Measurements from ENCODE around the gene PARD6A. TPM values are rescaled to one million over a fixed set of nuclear protein-coding genes. Genes with fewer than 3 reads are reported as not detected.

Gene PARD6A
- total RNA-seq, 3 donors from 2014 or later (not counting 1 experiment from before 2014, with no cell fraction given) = 3.1 to 4.4 (median 3.3) TPM

DNA sequence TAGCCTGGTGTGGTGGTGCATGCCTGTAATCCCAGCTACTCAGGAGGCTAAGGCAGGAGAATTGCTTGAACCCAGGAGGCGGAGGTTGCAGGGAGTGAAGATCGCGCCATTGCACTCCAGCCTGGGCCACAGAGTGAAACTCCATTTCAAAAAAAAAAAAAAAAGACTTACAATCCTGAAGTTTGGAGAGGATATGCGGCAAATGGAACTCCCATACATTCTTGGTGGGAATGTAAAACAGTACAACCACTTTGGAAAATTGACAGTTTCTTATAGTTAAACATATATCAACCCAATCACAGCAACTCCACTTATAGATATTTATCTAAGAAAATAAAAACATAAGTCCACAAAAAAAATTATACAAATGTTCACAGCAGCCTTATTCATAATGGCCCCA, 46.5 kb downstream of the PARD6A start:
- H3K4me1 Mint-ChIP-seq = peaks cover 17 to 24% of the 10 kb centered on the region in 2 donors
- intact Hi-C loops (cut with micrococcal nuclease) = no loop called here
- H3K36me3 Mint-ChIP-seq = no peaks in the 10 kb centered on the region
- DNase-seq (no peak), ATAC-seq (no peak)
- Histone ChIP-seq H3K27ac (ENCODE audit: low read length) (no peak overlapping the region), H3K36me3 (ENCODE audit: control insufficient read depth, insufficient read depth, low read length) (no peaks in the 10 kb centered on the region), H3K9me3 (ENCODE audit: control insufficient read depth, insufficient read depth, low read length) (no peaks in the 10 kb centered on the region), H3K4me1 (ENCODE audit: control insufficient read depth, insufficient read depth, low read length) (peaks cover 11% of the 10 kb centered on the region), H3K27me3 (ENCODE audit: control insufficient read depth, insufficient read depth, low read length) (no peaks in the 10 kb centered on the region), H3K4me3 (ENCODE audit: low read length) (no peak overlapping the region)
- H3K27me3 Mint-ChIP-seq (ENCODE audit: low read depth in 2 of 2) = no peaks in the 10 kb centered on the region
- TF ChIP-seq, protein P1, sequence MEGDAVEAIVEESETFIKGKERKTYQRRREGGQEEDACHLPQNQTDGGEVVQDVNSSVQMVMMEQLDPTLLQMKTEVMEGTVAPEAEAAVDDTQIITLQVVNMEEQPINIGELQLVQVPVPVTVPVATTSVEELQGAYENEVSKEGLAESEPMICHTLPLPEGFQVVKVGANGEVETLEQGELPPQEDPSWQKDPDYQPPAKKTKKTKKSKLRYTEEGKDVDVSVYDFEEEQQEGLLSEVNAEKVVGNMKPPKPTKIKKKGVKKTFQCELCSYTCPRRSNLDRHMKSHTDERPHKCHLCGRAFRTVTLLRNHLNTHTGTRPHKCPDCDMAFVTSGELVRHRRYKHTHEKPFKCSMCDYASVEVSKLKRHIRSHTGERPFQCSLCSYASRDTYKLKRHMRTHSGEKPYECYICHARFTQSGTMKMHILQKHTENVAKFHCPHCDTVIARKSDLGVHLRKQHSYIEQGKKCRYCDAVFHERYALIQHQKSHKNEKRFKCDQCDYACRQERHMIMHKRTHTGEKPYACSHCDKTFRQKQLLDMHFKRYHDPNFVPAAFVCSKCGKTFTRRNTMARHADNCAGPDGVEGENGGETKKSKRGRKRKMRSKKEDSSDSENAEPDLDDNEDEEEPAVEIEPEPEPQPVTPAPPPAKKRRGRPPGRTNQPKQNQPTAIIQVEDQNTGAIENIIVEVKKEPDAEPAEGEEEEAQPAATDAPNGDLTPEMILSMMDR (IDR thresholded peaks at IDR 0.05) = no peak
- no peak overlapping the region for H3K27ac Mint-ChIP-seq
- no peak overlapping the region for H3K4me3 Mint-ChIP-seq
- whole genome bisulfite sequencing (ENCODE audit: insufficient coverage) = 93% methylated on average over 3 of the region's 4 CpGs
- no peaks in the 10 kb centered on the region for H3K9me3 Mint-ChIP-seq

DNA sequence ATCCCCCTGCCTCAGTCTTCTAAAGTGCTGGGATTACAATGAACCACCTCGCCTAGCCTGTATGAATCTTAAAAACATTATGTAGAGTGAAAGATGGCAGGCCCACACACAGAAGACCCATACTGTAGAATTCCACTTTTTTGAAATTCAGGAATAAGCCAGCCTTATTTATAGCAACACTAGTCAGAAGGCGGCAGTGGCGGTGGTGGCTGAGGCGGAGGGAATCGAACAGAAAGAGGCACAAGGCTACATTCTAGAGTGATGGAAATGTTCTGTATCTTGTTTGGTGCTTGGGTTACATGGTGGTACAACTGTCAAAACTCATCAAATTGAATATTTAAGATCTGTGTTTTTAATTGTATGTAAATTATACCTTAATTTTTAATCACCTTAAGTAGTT, 47.0 kb downstream of the PARD6A start:
- Mint-ChIP-seq H3K4me3 (no peak overlapping the region), H3K27ac (no peak overlapping the region), H3K27me3 (ENCODE audit: low read depth in 2 of 2) (no peaks in the 10 kb centered on the region)

DNA sequence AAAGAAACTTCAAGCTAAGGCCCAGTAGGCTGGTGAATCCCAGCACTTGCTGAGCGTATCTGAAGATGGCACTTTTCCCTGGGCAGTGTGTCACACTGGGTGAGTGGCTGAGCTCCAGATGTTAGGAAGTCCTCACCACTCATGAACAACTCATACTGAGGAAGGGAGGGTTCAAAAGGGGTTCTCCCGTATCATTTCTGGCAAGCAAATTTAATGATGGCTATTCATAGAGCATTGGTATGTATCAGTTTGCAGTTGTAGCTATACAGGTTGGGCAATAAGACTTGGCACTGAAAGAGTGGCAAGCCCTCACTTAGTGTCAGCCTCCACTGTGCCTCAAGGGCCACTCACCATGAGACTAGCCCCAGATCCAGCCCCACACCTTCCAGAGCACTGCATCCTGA, 47.6 kb downstream of the PARD6A start:
- H3K9me3 Mint-ChIP-seq = no peaks in the 10 kb centered on the region

More for the DNA sequence above, 47.0 kb downstream of the PARD6A start:
- TF ChIP-seq, protein P1 (IDR thresholded peaks at IDR 0.05) = no peak
- Mint-ChIP-seq H3K9me3 (no peaks in the 10 kb centered on the region), H3K36me3 (no peaks in the 10 kb centered on the region), H3K4me1 (peaks cover 17 to 24% of the 10 kb centered on the region in 2 donors)
- ATAC-seq = no peak
- Histone ChIP-seq H3K36me3 (ENCODE audit: control insufficient read depth, insufficient read depth, low read length) (no peaks in the 10 kb centered on the region), H3K4me1 (ENCODE audit: control insufficient read depth, insufficient read depth, low read length) (peaks cover 10% of the 10 kb centered on the region), H3K4me3 (ENCODE audit: low read length) (no peak overlapping the region), H3K27me3 (ENCODE audit: control insufficient read depth, insufficient read depth, low read length) (no peaks in the 10 kb centered on the region), H3K27ac (ENCODE audit: low read length) (no peak overlapping the region), H3K9me3 (ENCODE audit: control insufficient read depth, insufficient read depth, low read length) (no peaks in the 10 kb centered on the region)
- 99% methylated on average over 5 of the region's 5 CpGs for WGBS (ENCODE audit: insufficient coverage)
- DNase-seq = no peak
- intact Hi-C loops (cut with micrococcal nuclease) = no loop called here

DNA sequence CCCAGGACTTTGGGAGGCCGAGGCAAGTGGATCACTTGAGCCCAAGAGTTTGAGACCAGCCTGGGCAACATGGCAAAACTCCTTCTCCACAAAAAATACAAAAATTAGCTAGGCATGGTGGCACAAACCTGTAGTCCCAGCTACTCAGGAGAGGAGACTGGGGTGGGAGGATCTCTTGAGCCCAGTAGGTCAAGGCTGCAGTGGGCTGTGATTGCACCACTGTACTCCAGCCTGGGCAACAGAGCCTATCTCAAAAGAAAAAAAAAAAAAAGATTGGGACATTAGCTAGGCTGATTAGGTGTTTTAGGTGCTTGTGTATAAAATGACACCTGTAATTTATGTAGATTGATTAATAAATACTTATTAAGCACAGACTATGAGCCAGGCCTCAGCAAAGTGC, 48.3 kb downstream of the PARD6A start:
- H3K4me3 Mint-ChIP-seq = no peak overlapping the region
- no peaks in the 10 kb centered on the region for H3K27me3 Mint-ChIP-seq (ENCODE audit: low read depth in 2 of 2)
- peaks cover 7 to 12% of the 10 kb centered on the region in 2 donors for H3K4me1 Mint-ChIP-seq
- H3K9me3 ChIP-seq (ENCODE audit: control insufficient read depth, insufficient read depth, low read length) = no peaks in the 10 kb centered on the region
- intact Hi-C loops (cut with micrococcal nuclease) = no loop called here
- H3K36me3 Mint-ChIP-seq = no peaks in the 10 kb centered on the region
- H3K27me3 ChIP-seq (ENCODE audit: control insufficient read depth, insufficient read depth, low read length) = no peaks in the 10 kb centered on the region
- ATAC-seq = no peak
- no peaks in the 10 kb centered on the region for H3K36me3 ChIP-seq (ENCODE audit: control insufficient read depth, insufficient read depth, low read length)
- H3K27ac Mint-ChIP-seq = no peak overlapping the region
- H3K9me3 Mint-ChIP-seq = no peaks in the 10 kb centered on the region
- no peak for DNase-seq
- 90% methylated on average over 1 of the region's 1 CpG for WGBS (ENCODE audit: insufficient coverage)
- H3K4me3 ChIP-seq (ENCODE audit: low read length) = no peak overlapping the region
- H3K27ac ChIP-seq (ENCODE audit: low read length) = no peak overlapping the region
- no peaks in the 10 kb centered on the region for H3K4me1 ChIP-seq (ENCODE audit: control insufficient read depth, insufficient read depth, low read length)
- TF ChIP-seq, protein P1 (IDR thresholded peaks at IDR 0.05) = no peak

More for the DNA sequence above, 47.6 kb downstream of the PARD6A start:
- no peaks in the 10 kb centered on the region for H3K9me3 ChIP-seq (ENCODE audit: control insufficient read depth, insufficient read depth, low read length)
- no peak for DNase-seq
- H3K36me3 Mint-ChIP-seq = no peaks in the 10 kb centered on the region
- H3K4me3 ChIP-seq (ENCODE audit: low read length) = no peak overlapping the region
- no peaks in the 10 kb centered on the region for H3K36me3 ChIP-seq (ENCODE audit: control insufficient read depth, insufficient read depth, low read length)
- H3K27ac Mint-ChIP-seq = no peak overlapping the region
- H3K4me3 Mint-ChIP-seq = no peak overlapping the region
- ATAC-seq = no peak
- no peaks in the 10 kb centered on the region for H3K27me3 Mint-ChIP-seq (ENCODE audit: low read depth in 2 of 2)
- WGBS (ENCODE audit: insufficient coverage) = 94% methylated on average over 2 of the region's 2 CpGs
- intact Hi-C loops (cut with micrococcal nuclease) = no loop called here
- no peak overlapping the region for H3K27ac ChIP-seq (ENCODE audit: low read length)
- H3K4me1 Mint-ChIP-seq = peaks cover 14 to 19% of the 10 kb centered on the region in 2 donors
- peaks cover 4% of the 10 kb centered on the region for H3K4me1 ChIP-seq (ENCODE audit: control insufficient read depth, insufficient read depth, low read length)
- TF ChIP-seq, protein P1 (IDR thresholded peaks at IDR 0.05) = no peak
- no peaks in the 10 kb centered on the region for H3K27me3 ChIP-seq (ENCODE audit: control insufficient read depth, insufficient read depth, low read length)

Measured in natural killer cell (primary cell).